ENCODE results near the gene ADAMTS15. TPM values are rescaled to one million over a fixed set of nuclear protein-coding genes. Genes with fewer than 3 reads are reported as not detected.

The ADAMTS15 gene
- total RNA-seq, 1 donor: under 0.01 TPM

DNA sequence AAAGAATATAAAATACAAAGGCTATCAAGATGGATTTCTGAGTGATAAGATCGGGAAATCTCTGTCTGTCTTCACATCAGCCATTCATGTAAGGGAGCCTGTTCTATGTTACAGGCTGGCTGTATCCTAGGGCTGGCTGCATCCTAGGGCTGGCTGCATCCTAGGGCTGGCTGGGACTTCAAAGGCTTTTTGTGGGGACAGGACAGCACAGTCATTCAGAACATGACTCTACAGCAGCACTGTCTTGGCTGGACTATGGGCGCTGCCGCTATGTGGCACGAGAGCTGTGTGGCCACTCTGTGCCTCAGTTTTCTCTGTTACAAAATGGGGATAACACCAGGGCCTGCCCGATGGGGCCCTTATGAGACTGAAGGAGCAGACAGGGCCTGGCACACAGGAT, 30.2 kb upstream of the ADAMTS15 start:
- DNase-seq (ENCODE audit: low read depth in 2 of 3, low spot score in 2 of 3): no peak

- no peak for DNase-seq (ENCODE audit: low read depth in 2 of 3, low spot score in 2 of 3)
These were observed 29.7 kb upstream of the ADAMTS15 start for GRCh38 chr11:130418756-130419155.

DNA sequence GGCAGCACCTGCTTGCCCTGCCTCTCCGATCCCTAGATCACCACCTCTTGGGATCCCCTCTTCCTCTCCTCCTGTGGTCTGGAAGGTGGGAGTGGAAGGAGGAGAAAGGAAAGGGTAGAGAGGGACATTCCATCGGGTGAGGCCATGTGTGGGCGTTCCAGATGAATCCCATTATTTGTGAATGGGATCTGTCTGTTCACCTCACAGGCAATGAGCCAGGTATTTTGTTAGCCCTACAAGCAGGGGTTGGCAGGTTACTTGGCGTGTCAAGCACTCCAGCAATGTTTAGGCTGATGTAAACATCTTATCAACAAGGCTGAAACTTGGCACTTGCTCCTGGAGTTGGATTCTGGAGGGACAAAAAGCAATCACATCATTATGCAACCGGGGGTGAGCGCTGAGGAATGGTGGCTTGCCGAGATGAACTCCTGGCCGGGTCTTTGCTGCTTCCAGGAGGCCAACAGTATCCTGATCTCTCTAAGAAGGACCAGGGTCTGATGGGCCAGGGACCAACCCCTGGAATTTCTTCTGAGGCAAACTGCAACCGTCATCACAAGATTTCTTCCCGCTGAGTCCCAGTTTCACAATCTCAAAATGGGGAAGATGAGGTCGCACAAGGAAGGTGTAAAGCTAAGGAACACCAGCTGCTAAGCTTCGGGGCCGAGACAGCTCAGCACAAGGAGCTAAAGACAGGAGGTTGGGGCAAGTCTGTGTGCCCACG, 27.8 kb upstream of the ADAMTS15 start:
- DNase-seq (ENCODE audit: low read depth in 2 of 3, low spot score in 2 of 3): no peak

DNA sequence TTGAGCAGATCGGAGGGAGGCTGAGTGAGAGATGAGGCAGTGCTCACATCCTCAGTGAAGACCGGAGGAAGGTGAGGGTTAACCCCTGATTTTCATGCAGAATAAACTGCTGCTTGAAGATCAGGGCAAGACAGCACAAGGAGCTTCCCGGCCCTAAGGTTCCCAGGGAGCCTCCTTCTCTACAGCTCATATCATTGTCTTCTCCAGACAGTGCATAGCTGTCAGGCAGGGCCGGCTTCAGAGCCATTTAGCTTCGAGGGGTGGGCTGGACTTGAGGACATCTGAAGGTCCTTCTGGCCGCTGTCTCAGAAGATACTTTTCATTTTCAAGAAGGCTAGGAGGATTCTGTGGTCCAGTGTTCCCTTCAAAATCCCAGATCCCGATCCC, 27.3 kb upstream of the ADAMTS15 start:
- DNase-seq (ENCODE audit: low read depth in 2 of 3, low spot score in 2 of 3): no peak

- no peak for DNase-seq (ENCODE audit: low read depth in 2 of 3, low spot score in 2 of 3)
These were observed 26.7 kb upstream of the ADAMTS15 start for GRCh38 chr11:130421697-130422096.

GRCh38 chr11:130422251-130422995, 26.0 kb upstream of the ADAMTS15 start:
- DNase-seq (ENCODE audit: low read depth in 2 of 3, low spot score in 2 of 3): no peak

- no peak for DNase-seq (ENCODE audit: low read depth in 2 of 3, low spot score in 2 of 3)
These were observed 24.8 kb upstream of the ADAMTS15 start for GRCh38 chr11:130423541-130424142.

DNA sequence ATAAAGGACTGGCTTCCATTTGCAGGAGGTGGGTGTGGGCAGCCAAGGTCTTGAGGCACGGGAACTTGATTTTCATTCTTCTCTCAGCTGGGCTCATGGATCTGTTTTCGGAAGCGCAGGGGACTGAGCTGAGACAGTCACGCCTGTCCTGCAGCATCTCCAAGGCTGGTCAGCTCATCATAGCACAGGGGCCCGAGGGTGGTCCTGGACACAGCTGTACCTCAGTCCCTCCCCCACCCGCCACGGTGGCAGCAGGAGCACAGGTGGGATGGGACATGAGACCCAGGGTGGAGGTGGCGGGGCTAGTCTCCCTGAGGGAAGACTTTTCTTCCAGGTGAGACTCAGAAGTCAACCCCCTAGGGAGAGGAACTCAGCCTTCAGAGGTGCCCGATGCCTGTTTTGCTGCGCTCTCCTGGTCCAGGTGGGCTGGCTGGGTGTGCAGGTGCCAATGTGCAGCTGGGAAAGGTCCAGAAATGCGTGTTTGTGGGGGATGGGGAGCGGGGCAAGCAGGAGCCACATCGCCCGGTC, 23.8 kb upstream of the ADAMTS15 start:
- no peak for DNase-seq (ENCODE audit: low read depth in 2 of 3, low spot score in 2 of 3)

DNA sequence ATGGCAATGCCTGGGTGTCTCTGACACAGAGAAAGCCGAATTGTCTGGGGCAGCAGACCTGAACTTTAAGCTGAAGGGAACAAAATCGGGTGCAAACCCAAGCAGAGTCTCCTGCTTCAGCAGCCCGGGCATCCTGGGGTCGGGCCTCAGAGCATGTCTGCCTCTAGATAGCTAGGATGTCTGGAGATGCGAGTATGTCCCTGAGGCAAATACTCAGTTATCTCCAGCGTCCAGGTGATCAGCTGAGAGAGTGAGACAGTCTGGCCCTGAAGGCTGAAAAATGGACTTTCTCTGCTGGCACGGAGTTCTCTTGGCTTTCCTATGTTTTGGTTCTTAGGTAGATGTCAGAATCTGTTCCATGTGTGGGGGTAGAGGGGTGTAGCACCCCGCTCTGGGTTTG, 23.3 kb upstream of the ADAMTS15 start:
- DNase-seq (ENCODE audit: low read depth in 2 of 3, low spot score in 2 of 3): no peak

- DNase-seq (ENCODE audit: low read depth in 2 of 3, low spot score in 2 of 3): no peak
These were observed 22.1 kb upstream of the ADAMTS15 start for GRCh38 chr11:130426223-130426836.

DNA sequence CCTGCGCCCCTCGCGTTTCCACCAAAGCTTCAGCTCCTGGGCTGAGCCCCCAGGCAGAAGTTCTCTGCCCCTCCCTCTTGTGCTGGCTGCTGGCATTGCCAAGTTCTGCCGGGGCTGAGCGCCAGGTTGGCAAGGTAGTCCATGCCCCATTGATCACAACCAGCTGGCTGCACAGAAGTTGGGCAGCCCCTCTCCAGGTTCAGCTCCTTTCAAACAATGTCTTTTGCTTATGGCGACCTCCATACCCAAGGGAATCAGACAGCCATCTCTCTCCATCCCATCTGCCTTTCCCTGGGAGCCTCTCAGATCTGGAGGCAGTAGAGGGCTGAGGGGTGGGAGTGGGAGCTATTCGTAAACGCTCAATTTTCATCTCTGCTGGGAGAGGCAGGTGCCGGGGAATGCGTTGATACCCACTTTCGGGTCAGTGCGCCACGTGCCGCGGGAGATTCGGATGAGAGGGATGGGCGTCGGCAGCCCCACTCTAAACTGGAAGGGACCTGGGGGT, 21.6 kb upstream of the ADAMTS15 start:
- DNase-seq (ENCODE audit: low read depth in 2 of 3, low spot score in 2 of 3): no peak

DNA sequence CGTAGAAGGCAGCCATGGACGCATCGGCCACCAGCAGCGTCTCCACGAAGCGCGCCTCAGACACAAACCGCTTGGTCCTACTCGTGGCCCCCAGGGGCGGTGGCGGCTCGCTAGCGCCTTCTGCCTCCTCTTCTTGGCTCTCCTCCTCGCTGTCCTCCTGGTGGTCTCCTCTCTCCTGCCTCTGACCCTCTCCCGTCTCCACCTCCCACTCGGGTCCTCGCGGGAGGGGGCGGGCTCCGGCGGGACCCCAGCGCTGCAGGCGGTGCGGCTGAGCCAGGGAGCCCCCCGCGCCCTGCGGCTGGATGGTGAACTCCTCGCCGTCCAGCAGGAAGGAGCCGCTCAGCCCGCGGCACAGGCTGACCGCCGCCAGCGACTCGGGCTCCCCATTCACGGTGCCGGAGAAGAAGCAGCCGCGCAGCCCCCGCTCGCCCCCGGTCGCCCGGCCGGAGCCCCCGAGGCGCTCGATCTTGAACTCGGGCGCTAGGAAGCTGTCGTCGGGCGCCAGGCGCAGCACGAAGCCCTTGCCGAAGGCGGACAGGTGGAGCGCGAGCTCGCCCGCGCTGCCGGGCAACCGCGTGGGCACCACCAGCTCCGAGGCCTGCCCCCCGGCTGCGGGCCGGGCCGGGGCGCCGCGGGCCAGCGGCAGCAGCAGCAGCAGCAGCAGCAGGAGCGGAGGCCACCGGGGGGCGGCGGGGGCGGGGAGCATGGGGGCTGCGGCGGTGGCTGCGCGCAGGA, 20.7 kb upstream of the ADAMTS15 start:
- DNase-seq (ENCODE audit: low read depth in 2 of 3, low spot score in 2 of 3): peak in 1 of 3 donors; percentile 37

DNA sequence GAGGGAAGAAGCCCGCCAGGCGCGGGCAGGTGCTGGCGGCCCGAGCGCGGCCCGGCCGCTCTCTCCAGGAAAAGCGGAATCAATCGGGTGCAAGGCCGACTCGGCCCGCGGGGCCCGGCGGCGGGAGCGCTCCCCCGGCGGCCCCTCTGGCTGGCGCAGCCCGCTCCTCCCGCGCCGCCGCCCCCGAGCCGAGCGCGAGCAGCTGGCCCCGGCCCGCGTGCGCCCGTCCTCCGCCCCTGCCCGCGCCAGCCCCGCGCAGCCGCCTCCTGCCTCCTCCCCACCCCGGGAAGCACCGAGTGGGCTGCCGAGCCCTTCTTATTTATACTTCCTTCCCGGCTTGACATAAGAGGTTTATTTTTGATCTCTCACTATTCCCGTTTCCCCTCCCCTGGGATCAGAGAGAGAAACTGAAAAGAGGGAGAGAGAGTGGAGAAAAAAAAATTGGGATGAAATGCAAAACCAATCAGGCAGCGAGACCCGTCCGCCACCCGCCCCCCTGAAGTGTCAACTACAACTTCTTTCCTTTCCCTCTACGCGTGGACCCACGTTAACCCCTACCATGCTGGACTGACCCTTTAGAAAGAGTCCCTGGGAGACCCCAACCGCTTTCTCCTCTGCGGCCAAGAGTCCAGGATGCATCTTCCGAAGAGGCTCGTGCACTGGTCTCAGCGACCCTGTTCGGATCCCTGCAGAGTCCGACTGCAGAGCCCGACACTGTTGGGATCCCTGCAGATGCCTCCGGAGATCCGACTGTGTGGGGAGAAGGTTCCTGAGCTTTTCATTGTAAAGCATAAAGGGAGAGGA, 19.9 kb upstream of the ADAMTS15 start, which contains the start of gene ADAMTS8:
Gene ADAMTS8, minus strand, starts transcription at position 294 of the 804 bp plus-strand sequence. CDS start 323 bp downstream, outside the sequence.
- peak in 1 of 3 donors; percentile 21 for DNase-seq (ENCODE audit: low read depth in 2 of 3, low spot score in 2 of 3)

GRCh38 chr11:130429120-130429681, 19.2 kb upstream of the ADAMTS15 start:
- no peak for DNase-seq (ENCODE audit: low read depth in 2 of 3, low spot score in 2 of 3)

DNA sequence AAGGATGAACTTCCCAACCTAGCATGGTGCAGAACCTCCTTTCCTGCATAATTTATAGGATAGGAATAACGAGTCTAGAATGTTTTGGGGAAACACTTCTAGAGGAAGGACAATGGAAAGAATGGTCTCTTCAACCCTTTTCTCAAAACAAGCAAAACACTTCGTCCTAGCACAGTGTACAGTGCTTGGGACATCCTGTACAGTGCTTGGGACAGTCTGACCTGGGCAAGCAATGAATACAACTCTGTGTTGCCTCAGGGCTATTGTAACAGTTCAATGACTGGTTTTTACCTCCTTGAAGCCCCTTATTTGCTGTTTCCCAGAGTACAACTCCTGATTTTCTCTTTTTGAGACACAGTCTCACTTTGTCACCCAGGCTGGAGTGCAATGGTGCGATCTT, 18.5 kb upstream of the ADAMTS15 start:
- no peak for DNase-seq (ENCODE audit: low read depth in 2 of 3, low spot score in 2 of 3)

DNA sequence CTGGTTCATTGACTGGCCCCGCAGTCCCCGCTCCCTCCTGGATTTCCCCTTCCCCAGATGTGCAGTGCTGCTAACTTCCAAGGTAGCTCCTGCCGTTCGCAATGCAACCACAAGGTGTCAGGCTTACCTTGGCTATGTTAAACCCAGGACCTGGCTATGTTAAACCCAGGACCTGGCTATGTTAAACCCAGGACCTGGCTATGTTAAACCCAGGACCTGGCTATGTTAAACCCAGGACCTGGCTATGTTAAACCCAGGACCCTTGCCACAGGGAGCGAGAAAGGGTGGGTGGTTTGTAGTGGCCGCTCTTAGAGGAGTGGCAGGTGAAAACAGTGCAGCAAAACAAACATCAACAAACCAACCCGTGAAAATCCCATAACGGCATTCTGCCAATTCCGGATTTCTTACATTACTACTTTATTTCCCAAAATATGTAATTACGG, 17.1 kb upstream of the ADAMTS15 start:
- DNase-seq (ENCODE audit: low read depth in 2 of 3, low spot score in 2 of 3): peak in 2 of 3 donors; percentile 81 to 85

DNA sequence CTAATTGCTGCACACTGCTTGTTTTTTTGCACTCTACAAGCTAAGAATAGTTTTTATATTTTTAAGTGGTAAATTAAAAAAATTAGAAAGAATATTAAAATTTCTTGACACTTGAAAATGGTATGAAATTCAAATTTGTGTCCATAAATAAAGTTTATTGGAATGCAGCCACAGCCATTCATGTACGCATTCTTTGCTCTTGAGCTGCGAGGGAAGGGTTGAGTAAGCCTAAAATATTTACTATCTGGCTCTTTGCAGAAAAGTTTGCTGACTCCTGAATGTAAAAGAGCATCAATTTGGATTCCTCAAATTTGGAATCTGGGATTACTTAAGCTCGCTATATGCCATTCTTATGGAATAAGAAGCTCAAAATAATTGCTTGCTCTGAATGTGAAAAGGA, 16.6 kb upstream of the ADAMTS15 start:
- DNase-seq (ENCODE audit: low read depth in 2 of 3, low spot score in 2 of 3): no peak

- no peak for DNase-seq (ENCODE audit: low read depth in 2 of 3, low spot score in 2 of 3)
These were observed 15.1 kb upstream of the ADAMTS15 start for GRCh38 chr11:130433357-130433756.

Measured in hematopoietic multipotent progenitor cell (in vitro differentiated cells).